Astrocyte (in vitro differentiated cells and primary cell): ENCODE measurements around the gene VIPR2. TPM values are rescaled to one million over a fixed set of nuclear protein-coding genes. Genes with fewer than 3 reads are reported as not detected.

Experiments
- DNase-seq: peaks from one replicate; pipeline ENCODE4 v3.0.0-alpha.2; 2010; ENCODE audit warnings: low read depth
- FAIRE-seq: peaks from 2 replicates; lab custom pipeline; 2011; peaks lifted over from hg19 to GRCh38; lab: Jason Lieb, UNC
- H2AFZ ChIP-seq: 2 replicates; pipeline ENCODE4 v1.6.0; 2012; ENCODE audit warnings: low read depth, low read length, inconsistent platforms
- H3K27ac ChIP-seq: 2 replicates; pipeline ENCODE4 v1.5.1; 2011; ENCODE audit warnings: low read depth, low read length, inconsistent platforms
- H3K27me3 ChIP-seq: 2 replicates; pipeline ENCODE4 v1.6.0; 2011; ENCODE audit warnings: low read length, inconsistent platforms; ENCODE audit not compliant: insufficient read depth
- H3K36me3 ChIP-seq: 2 replicates; pipeline ENCODE4 v1.5.1; 2011; ENCODE audit warnings: low read length, inconsistent platforms; ENCODE audit not compliant: insufficient read depth
- H3K4me1 ChIP-seq: 2 replicates; pipeline ENCODE4 v1.5.1; 2011; ENCODE audit warnings: low read length, inconsistent platforms; ENCODE audit not compliant: insufficient read depth
- H3K4me2 ChIP-seq: 2 replicates; pipeline ENCODE4 v1.6.0; 2012; ENCODE audit warnings: low read length, inconsistent platforms
- H3K4me3 ChIP-seq: 2 replicates; pipeline ENCODE4 v1.5.1; 2011; ENCODE audit warnings: low read depth, mild to moderate bottlenecking, low read length, inconsistent platforms; ENCODE audit not compliant: insufficient read depth
- H3K79me2 ChIP-seq: 2 replicates; pipeline ENCODE4 v1.6.0; 2012; ENCODE audit warnings: mild to moderate bottlenecking, low read length, inconsistent platforms; ENCODE audit not compliant: insufficient read depth
- H3K9ac ChIP-seq: 2 replicates; pipeline ENCODE4 v1.6.0; 2012; ENCODE audit warnings: mild to moderate bottlenecking, low read length, inconsistent platforms
- H3K9me3 ChIP-seq: 2 replicates; pipeline ENCODE4 v1.5.1; 2012; ENCODE audit warnings: low read depth, mild to moderate bottlenecking, low read length, inconsistent platforms; ENCODE audit not compliant: insufficient read depth
- H4K20me1 ChIP-seq: 2 replicates; pipeline ENCODE4 v1.6.0; 2012; ENCODE audit warnings: low read length, inconsistent platforms; ENCODE audit not compliant: insufficient read depth
- H3K27ac Mint-ChIP-seq: one replicate; pipeline ENCODE4 v1.8.0; 2021; ENCODE audit warnings: mild to moderate bottlenecking, mixed read lengths; ENCODE audit not compliant: unreplicated experiment
- H3K27me3 Mint-ChIP-seq: one replicate; pipeline ENCODE4 v1.8.0; 2021; ENCODE audit warnings: low read depth, mixed read lengths; ENCODE audit not compliant: unreplicated experiment
- H3K36me3 Mint-ChIP-seq: one replicate; pipeline ENCODE4 v1.8.0; 2021; ENCODE audit warnings: low read depth, mixed read lengths; ENCODE audit not compliant: unreplicated experiment
- H3K4me1 Mint-ChIP-seq: one replicate; pipeline ENCODE4 v1.8.0; 2021; ENCODE audit warnings: low read depth, mixed read lengths; ENCODE audit not compliant: unreplicated experiment
- H3K4me3 Mint-ChIP-seq: one replicate; pipeline ENCODE4 v1.8.0; 2021; ENCODE audit warnings: mild to moderate bottlenecking, moderate library complexity, mixed read lengths; ENCODE audit not compliant: unreplicated experiment
- H3K9me3 Mint-ChIP-seq: one replicate; pipeline ENCODE4 v1.8.0; 2021; ENCODE audit warnings: mild to moderate bottlenecking, mixed read lengths; ENCODE audit not compliant: unreplicated experiment
- CTCF ChIP-seq: IDR thresholded peaks from 2 replicates; pipeline ENCODE4 v1.5.1; 2011; ENCODE audit warnings: low read depth, mild to moderate bottlenecking, inconsistent platforms, low read length, moderate library complexity; ENCODE audit not compliant: insufficient read depth
- EZH2 ChIP-seq: IDR thresholded peaks from 2 replicates; pipeline ENCODE4 v1.6.1; 2012; ENCODE audit warnings: mild to moderate bottlenecking, low read length, inconsistent platforms; ENCODE audit not compliant: insufficient read depth
- total RNA-seq: library from RNA; stranded (reverse); gene quantifications from 2 replicates; pipeline ENCODE4 v1.2.1, GENCODE V29; 2021

The VIPR2 gene
- total RNA-seq, 1 donor from 2014 or later, result 0.68 TPM

DNA sequence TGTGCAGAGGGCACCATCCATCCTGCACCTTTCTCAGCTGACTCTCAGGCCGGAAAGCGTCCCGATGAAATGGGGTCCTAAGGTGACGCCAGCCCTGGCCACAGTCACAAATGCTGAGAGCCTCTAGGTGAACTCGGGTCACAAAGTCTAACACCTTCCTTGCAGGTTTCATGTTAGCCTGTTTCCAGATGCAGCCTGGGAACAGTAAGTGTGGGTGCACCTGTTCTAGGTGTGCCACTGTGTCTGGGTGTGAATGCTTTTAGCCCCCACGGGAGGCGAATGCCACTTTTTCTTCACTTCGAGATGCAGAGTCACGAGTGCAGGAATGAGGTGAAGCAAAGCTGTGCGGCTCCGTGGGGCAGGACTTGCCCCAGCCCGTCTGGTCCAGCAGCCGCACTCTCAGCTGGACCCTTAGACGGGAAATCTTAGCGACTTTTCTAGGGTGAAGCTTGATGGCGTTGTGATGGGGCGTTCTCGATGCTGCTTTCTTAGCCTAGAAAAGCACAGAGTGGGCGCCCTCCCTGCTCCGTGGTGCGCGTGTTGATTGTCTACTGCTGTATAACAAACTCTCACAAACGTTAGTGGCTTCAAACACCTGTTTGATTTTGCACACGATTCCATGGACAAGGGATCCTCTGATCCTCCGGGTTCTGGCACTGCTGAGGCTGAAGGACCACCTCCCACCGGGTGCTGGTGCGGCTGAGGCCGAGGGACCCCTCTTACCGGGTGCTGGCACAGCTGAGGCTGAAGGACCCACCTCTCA, 13.6 kb upstream of the VIPR2 start:
- Mint-ChIP-seq H3K9me3 (peaks cover 4% of the 10 kb centered on the region), H3K4me1 (no peaks in the 10 kb centered on the region), H3K36me3 (no peaks in the 10 kb centered on the region), H3K27ac (no peak overlapping the region), H3K4me3 (no peak overlapping the region), H3K27me3 (peaks cover 25% of the 10 kb centered on the region)
- Histone ChIP-seq H3K27me3 (no peaks in the 10 kb centered on the region), H4K20me1 (no peaks in the 10 kb centered on the region), H2AFZ (no peak overlapping the region), H3K4me1 (no peaks in the 10 kb centered on the region), H3K9ac (no peak overlapping the region), H3K9me3 (peaks cover 3% of the 10 kb centered on the region), H3K79me2 (no peaks in the 10 kb centered on the region), H3K4me2 (no peak overlapping the region), H3K4me3 (no peak overlapping the region), H3K27ac (no peak overlapping the region), H3K36me3 (no peaks in the 10 kb centered on the region)
- TF ChIP-seq EZH2, result no peak
- no peak for TF ChIP-seq CTCF
- DNase-seq (no peak), FAIRE-seq (no peak)

DNA sequence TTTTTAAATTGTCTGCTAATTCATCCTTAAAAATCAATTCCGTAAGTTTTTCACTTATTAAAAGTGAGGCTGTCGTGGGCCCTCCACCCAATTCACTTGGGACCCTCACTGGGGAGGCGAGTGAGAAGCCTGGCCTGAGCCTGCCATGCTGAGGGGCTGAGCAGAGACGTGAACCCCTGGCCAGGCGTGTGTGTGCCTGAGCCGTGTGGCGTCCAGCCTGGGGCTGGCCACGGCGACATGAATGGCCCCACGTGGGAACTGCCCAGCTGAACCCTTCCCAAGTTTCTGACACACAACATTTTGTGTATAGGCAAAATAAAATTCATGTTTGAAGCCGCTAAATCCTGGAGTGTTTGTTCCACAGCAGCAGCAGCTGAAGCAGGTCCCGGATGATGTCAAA, 13.0 kb upstream of the VIPR2 start:
- no peaks in the 10 kb centered on the region for H4K20me1 ChIP-seq
- H3K79me2 ChIP-seq, result no peaks in the 10 kb centered on the region
- Mint-ChIP-seq H3K4me3 (no peak overlapping the region), H3K27ac (no peak overlapping the region), H3K4me1 (no peaks in the 10 kb centered on the region), H3K27me3 (peaks cover 29% of the 10 kb centered on the region), H3K9me3 (peaks cover 4% of the 10 kb centered on the region), H3K36me3 (no peaks in the 10 kb centered on the region)
- no peak overlapping the region for H2AFZ ChIP-seq
- H3K4me1 ChIP-seq, result no peaks in the 10 kb centered on the region
- H3K27ac ChIP-seq, result no peak overlapping the region
- H3K9ac ChIP-seq, result no peak overlapping the region
- FAIRE-seq (no peak), DNase-seq (no peak)
- H3K27me3 ChIP-seq, result no peaks in the 10 kb centered on the region
- H3K36me3 ChIP-seq, result no peaks in the 10 kb centered on the region
- no peak for TF ChIP-seq CTCF
- TF ChIP-seq EZH2, result no peak
- no peak overlapping the region for H3K4me3 ChIP-seq
- H3K4me2 ChIP-seq, result no peak overlapping the region
- peaks cover 3% of the 10 kb centered on the region for H3K9me3 ChIP-seq
